Breast epithelium (tissue), 3 donors: ENCODE results near the gene ERG28.

ENCODE experiments used
- CTCF ChIP-seq, 3 donors: fragments of 450-650 bp; IDR thresholded peaks; one replicate each; pipeline ENCODE4 v1.5.1; 2016 to 2017; ENCODE audit warnings: antibody characterized with exemption in 3 of 3, mild to moderate bottlenecking in 3 of 3, moderate library complexity in 3 of 3
- POLR2A ChIP-seq: fragments of 450-650 bp; IDR thresholded peaks from one replicate; pipeline ENCODE4 v1.6.1; 2016; ENCODE audit warnings: antibody characterized with exemption, mild to moderate bottlenecking, moderate library complexity

- TF ChIP-seq POLR2A (no peak), CTCF (IDR thresholded peaks at IDR 0.05) (no peak)
Observed at GRCh38 chr14:75609116-75609515, 51.6 kb downstream of the ERG28 start.
